Medulla oblongata (tissue), 1 donor: Measurements from ENCODE around the gene SIGLEC9.

Experiments used
- DNase-seq: peaks from one replicate; pipeline ENCODE4 v3.0.0-alpha.2; 2015; ENCODE audit errors: extremely low spot score

SIGLEC9 gene

GRCh38 chr19:51097166-51097738 lies 27.5 kb upstream of the SIGLEC9 start:
- peak; percentile 33 for DNase-seq

- DNase-seq = no peak
These were observed 26.9 kb upstream of the SIGLEC9 start for GRCh38 chr19:51097796-51098195.

- no peak for DNase-seq
These were observed 26.2 kb upstream of the SIGLEC9 start for GRCh38 chr19:51098365-51099046.

GRCh38 chr19:51099047-51099382 lies 25.7 kb upstream of the SIGLEC9 start:
- no peak for DNase-seq

- no peak for DNase-seq
These were observed 24.1 kb upstream of the SIGLEC9 start for GRCh38 chr19:51100601-51101000.

GRCh38 chr19:51101171-51101865 lies 23.4 kb upstream of the SIGLEC9 start:
- DNase-seq = no peak

- DNase-seq = no peak
These were observed 21.7 kb upstream of the SIGLEC9 start for GRCh38 chr19:51102991-51103390.

GRCh38 chr19:51103926-51104341 lies 20.8 kb upstream of the SIGLEC9 start:
- no peak for DNase-seq

GRCh38 chr19:51107406-51108065 lies 17.2 kb upstream of the SIGLEC9 start:
- no peak for DNase-seq

- DNase-seq = peak; percentile 100
These were observed 16.5 kb upstream of the SIGLEC9 start, which contains the start of gene CTU1 for GRCh38 chr19:51108066-51108804. CTU1 (minus strand) TSS chr19:51108409; CDS start chr19:51104569, 3,840 bp downstream.

GRCh38 chr19:51108805-51109146 lies 15.9 kb upstream of the SIGLEC9 start:
- DNase-seq = no peak

GRCh38 chr19:51110666-51110971 lies 14.1 kb upstream of the SIGLEC9 start:
- no peak for DNase-seq

- DNase-seq = no peak
These were observed 13.1 kb upstream of the SIGLEC9 start for GRCh38 chr19:51111606-51112005.

GRCh38 chr19:51114087-51114729 lies 10.5 kb upstream of the SIGLEC9 start:
- peak; percentile 24 for DNase-seq

GRCh38 chr19:51116736-51117286 lies 7.9 kb upstream of the SIGLEC9 start:
- DNase-seq = no peak

GRCh38 chr19:51119101-51119500 lies 5.6 kb upstream of the SIGLEC9 start:
- DNase-seq = no peak

GRCh38 chr19:51119611-51120010 lies 5.1 kb upstream of the SIGLEC9 start:
- DNase-seq = no peak

- DNase-seq = no peak
These were observed 4.5 kb upstream of the SIGLEC9 start for GRCh38 chr19:51120160-51120559.

- peak; percentile 16 for DNase-seq
These were observed 3.4 kb upstream of the SIGLEC9 start for GRCh38 chr19:51121257-51121656.

- DNase-seq = no peak
These were observed 2.4 kb upstream of the SIGLEC9 start for GRCh38 chr19:51122112-51122981.
